ENCODE data around the gene JARID2.

JARID2 gene

GRCh38 chr6:15421945-15422733 lies 176.3 kb downstream of the JARID2 start:
- no peak for DNase-seq (ENCODE audit: low read depth)

DNA sequence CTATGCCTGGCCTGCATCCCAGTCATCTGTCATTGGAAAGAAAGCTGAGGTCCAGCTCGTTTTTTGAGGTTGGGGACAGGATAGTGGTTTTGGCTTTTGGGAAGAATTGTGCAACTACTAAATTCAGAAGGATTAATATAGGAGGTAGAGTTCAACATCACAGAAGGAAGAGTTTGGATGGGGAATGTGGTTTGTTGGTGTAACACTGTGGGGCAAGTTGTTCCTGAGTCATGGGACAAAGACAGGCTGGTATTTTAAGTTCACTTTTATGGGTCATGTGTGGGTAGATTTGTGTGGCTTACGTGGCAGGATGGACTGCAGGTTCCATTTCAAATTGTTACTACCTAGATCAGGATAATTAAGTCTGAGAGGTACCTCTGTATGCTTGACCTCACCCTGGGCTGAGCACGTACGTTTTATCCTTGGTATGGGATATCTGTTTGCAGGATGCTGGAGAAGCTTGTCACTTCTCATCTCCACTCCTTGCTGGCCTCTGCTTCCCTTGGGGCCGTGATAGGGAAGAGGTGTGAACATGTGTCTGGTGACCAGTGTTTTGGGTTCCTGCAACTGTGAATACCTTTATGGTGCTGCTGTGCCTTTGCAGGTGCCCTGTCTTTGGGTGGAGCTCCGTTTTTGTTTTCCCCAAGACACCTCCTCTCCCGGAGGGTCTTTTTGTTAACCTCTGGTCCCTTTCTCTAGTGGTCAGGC lies 177.6 kb downstream of the JARID2 start:
- DNase-seq (ENCODE audit: low read depth), result peak; percentile 35

DNA sequence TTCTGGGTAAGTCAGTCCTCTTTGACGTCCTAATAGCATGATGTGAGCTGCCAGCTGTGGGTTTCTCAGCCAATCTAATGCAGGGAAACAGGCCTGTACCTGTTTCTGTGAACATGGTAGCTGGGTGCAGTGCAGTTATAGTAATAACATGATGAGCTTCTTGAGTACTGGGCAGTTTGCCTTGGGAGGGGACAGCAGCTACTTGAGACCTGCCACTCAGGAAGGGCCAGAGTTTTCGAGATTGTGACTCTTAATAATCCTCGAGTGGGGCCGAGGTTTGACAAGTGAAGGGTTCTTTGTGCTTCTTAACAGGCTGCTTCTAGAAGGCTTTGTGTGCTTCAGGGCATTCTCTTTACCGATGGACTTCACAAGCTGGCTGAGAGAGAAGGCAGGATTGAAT lies 180.1 kb downstream of the JARID2 start:
- DNase-seq (ENCODE audit: low read depth), result no peak

DNA sequence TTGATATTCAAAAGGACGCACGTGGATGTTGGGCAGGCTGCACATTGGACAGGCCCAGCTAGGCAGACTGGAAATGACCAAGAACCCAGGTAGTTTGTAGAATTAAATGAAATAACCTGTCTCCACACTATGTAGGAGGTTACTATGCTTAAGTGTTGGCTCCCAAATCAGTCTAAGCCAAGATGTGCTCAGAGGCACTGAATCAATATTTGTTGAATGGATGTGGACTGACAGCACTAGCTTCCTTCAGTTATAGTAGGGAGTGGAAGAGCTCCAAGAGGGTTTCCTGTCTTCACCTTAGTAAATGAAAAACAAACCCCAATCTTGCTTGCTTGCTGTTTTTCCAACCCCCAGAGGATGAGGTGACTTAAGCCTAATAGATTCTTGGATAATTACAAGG lies 180.5 kb downstream of the JARID2 start:
- DNase-seq (ENCODE audit: low read depth), result no peak

DNA sequence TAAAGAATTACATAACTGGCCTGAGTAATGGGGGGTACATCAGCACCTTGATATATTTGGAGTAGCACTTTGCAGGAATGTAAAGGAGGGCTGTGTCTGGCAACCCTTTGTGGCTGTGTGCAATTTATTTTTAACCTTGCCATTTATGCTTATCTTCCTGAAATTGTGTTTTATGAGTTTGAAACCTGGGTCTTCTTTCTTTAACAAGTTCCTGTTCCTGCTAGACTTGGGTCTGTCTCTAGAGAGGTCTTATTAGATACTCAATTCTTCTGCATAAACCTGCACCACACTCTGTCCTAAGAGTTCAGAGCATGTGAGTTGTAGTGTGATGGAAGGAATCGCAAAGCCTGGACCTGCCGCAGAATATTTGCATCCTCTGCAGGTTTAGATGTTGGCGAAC lies 181.0 kb downstream of the JARID2 start:
- DNase-seq (ENCODE audit: low read depth), result no peak

DNA sequence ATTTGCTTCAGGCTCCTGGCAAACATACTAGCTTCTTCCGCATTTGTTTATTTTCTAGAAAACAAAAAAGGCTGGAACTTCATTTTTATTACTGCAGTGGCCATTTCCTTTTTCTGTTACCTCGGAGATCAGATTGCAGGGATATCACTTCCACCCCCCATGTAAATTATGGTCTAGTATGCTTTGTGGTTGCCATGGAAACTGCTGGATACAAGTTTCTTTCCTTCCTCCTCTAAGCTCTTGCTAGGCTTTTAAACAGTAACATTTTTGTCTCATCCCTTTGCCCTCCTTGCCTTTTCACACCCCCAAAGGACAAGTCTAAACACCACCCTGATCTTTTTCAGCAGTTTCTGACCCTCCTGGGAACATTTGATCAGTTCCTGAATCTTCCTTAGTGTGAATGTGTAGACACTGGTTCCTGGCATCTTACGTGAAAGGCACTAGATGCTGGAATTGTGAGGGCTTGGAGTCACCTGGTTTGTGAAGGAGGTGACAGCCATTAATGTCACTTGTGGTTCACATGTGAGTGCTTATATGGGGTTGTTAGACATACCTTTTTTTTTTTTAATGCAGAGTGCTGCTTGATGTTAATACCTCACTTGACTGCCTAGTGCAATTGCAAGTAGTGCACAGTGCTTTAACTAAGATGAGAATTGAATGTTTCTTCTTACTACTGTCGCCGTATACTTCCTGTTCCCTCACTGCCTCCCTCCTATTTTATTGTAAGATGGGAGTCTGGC lies 181.6 kb downstream of the JARID2 start:
- peak; percentile 34 for DNase-seq (ENCODE audit: low read depth)

DNA sequence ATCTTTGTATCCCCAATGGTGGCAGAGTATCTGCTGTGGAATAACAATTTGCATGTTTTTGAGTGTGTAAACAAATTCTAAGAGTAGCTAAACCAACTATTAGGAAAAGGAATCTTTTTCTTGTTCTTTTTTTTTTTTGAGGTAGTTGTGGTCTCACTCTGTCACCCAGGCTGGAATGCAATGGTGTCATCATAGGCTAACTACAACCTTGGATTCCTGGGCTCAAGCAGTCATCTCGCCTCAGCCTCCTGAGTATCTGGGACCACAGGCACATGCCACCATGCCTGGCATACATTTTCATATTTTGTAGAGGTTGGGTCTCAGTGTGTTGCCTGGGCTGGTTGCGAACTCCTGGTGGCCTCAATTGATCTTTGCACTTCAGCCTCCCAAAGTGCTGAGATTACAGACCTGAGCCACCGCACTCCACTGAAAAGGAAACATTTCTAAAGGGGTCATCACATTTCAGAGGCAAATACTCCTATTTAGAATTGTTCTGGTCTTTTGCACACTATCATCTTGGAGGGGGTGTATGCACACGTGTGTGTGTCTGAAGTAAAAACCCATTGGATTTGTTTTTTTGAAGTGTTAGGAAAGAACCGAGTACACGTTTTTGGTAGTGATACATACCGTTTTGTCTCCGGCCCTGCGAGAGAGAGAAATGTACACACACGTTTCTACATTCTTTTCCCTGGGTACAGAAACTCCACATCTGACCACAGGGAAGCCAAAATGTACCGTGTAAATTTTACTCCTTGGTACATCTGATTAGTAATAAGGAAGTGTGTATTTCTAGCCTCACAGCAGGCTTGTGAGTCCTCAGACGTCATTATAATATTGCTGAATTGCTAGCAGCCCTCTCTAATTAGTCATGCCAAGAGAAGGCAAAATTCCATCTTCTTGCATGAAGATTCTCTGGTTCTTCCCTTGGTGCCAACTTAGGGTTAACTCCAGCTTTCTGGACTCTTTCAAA lies 183.6 kb downstream of the JARID2 start:
- DNase-seq (ENCODE audit: low read depth), result peak; percentile 82

DNA sequence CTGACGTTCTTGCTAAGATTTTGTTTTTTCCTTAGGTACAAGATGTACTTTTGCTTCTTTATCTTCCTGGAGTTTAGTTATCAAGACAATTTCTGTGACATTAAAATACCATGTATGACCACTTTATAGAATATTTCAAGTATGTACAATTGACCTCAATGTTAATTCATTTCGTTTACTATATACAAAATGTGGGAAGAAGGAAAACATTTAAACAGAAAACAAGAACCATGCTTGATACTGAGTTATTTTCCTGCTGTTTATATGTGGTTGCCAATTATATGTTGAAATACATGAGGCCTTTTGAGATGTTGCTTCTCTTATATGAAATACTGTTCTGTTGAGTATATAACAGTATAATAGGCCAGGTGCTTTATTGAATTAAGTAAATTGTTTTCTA lies 184.3 kb downstream of the JARID2 start:
- peak; percentile 74 for DNase-seq (ENCODE audit: low read depth)

GRCh38 chr6:15430931-15431405 lies 185.1 kb downstream of the JARID2 start:
- DNase-seq (ENCODE audit: low read depth), result peak; percentile 66

GRCh38 chr6:15431762-15432483 lies 186.1 kb downstream of the JARID2 start:
- peak; percentile 16 for DNase-seq (ENCODE audit: low read depth)

DNA sequence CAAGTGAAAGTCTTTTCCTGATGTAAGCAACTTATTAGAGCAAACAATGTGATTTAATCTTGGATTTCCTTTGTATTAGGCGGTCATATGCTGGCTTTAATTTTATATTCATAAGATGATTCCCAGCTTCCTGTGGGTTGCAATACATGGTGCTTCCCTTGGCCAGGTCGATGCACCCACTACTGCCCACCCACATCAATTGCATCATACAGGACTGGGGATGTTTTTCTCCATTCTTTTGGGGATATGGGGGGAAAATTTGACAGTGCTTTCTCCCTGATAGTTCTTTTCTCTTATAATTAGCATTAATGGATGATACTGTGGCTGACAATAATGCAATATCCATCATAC lies 187.6 kb downstream of the JARID2 start:
- no peak for DNase-seq (ENCODE audit: low read depth)

DNA sequence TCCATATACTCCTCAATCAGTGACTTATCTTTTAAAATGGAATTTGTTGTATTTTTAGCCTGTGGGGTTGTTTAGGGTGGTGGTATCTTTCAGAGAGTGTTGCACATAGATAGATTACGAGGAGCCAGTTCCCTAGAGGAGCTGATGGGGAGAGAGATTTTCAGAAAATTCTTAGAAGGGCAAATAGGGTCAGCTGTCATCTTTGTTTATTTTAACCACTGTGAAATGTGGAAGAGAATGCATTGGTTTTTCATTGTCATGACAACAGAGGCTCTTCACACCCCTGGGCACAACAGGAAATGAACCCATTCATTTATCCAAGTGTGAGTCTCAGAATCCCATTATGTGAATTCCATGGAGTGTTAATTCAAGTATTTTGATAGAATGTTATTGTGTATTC lies 188.4 kb downstream of the JARID2 start:
- DNase-seq (ENCODE audit: low read depth), result no peak

DNA sequence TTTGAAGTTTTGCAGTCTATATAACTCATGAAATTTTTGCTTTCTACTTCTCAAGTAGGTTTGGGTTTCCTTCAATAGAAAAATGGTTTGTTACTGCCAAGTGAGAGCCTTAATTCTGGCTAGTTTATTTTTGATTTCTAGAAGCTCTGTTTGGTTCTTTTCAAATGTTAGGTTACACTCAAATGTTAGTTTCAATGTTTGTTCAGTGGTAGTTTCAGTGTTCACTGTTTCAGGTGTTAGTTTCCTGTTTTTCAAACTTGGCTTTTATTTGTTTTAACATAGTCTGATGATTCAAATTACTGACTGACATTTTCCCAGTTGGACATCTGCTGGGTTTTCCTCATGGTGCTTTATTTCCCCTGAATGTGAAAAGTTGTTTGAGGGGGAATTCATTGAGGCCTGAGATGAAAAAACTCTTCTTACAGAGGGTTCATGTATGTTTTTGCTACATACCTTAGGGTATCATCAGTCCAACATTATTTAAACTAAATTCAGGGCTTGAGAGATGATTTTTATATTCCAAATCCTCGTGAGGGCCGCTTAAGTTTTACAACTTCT lies 189.0 kb downstream of the JARID2 start:
- no peak for DNase-seq (ENCODE audit: low read depth)

GRCh38 chr6:15435468-15435867 lies 189.6 kb downstream of the JARID2 start:
- no peak for DNase-seq (ENCODE audit: low read depth)

GRCh38 chr6:15436451-15436850 lies 190.6 kb downstream of the JARID2 start:
- no peak for DNase-seq (ENCODE audit: low read depth)

DNA sequence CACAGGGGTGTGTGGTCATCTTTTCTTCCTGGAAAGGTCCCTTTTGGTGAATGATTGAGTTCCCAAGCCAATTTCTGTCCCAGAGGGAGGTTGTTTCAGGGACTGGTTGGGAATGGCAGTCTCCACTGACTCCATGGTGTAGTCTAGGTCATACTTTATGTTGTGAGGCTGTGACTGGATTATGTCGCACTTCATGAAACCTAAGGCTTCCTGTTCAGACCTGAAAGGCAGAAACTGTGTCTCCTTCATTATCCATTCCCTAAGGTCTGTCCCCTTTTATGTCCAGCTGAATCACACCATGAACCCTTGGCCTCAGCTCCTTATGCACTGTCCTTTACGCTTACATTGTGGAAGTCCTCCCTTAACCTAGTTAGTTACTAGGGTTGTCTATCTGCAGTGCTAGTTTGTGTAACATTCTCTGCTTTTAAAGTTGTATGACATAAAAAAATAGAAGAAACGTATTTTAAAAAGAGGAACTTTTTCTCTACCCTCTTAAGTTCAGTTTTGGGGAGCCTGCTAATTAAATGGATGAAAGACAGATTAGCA lies 191.3 kb downstream of the JARID2 start:
- DNase-seq (ENCODE audit: low read depth), result no peak

- DNase-seq (ENCODE audit: low read depth), result no peak
These were observed 193.6 kb downstream of the JARID2 start for GRCh38 chr6:15439410-15440025.

GRCh38 chr6:15440040-15440439 lies 194.2 kb downstream of the JARID2 start:
- no peak for DNase-seq (ENCODE audit: low read depth)

- peak; percentile 81 for DNase-seq (ENCODE audit: low read depth)
These were observed 195.5 kb downstream of the JARID2 start for GRCh38 chr6:15441215-15441868.

All from fibroblast of gingiva (primary cell).